Measurements from ENCODE around the gene ANKIB1.
"Not testable (repeated sequence)": the region's sequence is repeated elsewhere in the genome, so short reads cannot be mapped to it uniquely, and the experiment has no call there.

The ANKIB1 gene

GRCh38 chr7:92366730-92367129 lies 121.0 kb downstream of the ANKIB1 start:
- H3K36me3 ChIP-seq (ENCODE audit: control insufficient read depth, insufficient read depth, low read length): no peaks in the 10 kb centered on the region
- no peaks in the 10 kb centered on the region for H3K9me3 ChIP-seq (ENCODE audit: control insufficient read depth, insufficient read depth, low read length)
- no peak overlapping the region for H3K4me3 ChIP-seq (ENCODE audit: low read depth, low read length)
- H3K4me1 ChIP-seq (ENCODE audit: control insufficient read depth, insufficient read depth, low read length): no peaks in the 10 kb centered on the region
- H3K27me3 ChIP-seq (ENCODE audit: control insufficient read depth, insufficient read depth, low read length): no peaks in the 10 kb centered on the region
- H3K9ac ChIP-seq (ENCODE audit: low read depth, low read length): no peak overlapping the region

GRCh38 chr7:92368741-92369140 lies 123.0 kb downstream of the ANKIB1 start:
- no peaks in the 10 kb centered on the region for H3K4me1 ChIP-seq (ENCODE audit: control insufficient read depth, insufficient read depth, low read length)
- no peaks in the 10 kb centered on the region for H3K36me3 ChIP-seq (ENCODE audit: control insufficient read depth, insufficient read depth, low read length)
- H3K4me3 ChIP-seq (ENCODE audit: low read depth, low read length): no peak overlapping the region
- no peaks in the 10 kb centered on the region for H3K27me3 ChIP-seq (ENCODE audit: control insufficient read depth, insufficient read depth, low read length)
- H3K9ac ChIP-seq (ENCODE audit: low read depth, low read length): no peak overlapping the region
- no peaks in the 10 kb centered on the region for H3K9me3 ChIP-seq (ENCODE audit: control insufficient read depth, insufficient read depth, low read length)

DNA sequence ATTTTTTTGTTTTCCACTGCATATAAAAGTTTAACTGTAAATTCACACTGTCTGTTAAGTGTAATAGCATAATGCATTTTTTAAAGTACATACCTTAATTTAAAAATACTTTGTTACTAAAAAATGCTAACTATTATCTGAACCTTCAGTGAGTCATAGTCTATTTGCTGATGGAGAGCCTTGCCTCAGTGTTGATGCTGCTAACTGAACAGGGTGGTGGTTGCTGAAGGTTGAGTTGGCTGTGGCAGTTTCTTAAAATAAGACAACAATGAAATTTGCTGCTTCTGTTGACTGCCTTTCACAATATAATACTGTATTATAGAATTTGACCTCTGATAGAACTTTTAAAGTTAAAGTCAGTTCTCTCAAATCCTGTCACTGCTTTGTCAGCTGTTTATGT lies 129.2 kb downstream of the ANKIB1 start:
- Histone ChIP-seq H3K27me3 (ENCODE audit: control insufficient read depth, insufficient read depth, low read length) (no peaks in the 10 kb centered on the region), H3K9me3 (ENCODE audit: control insufficient read depth, insufficient read depth, low read length) (peaks cover 4% of the 10 kb centered on the region), H3K4me1 (ENCODE audit: control insufficient read depth, insufficient read depth, low read length) (no peaks in the 10 kb centered on the region), H3K36me3 (ENCODE audit: control insufficient read depth, insufficient read depth, low read length) (peaks cover 5% of the 10 kb centered on the region), H3K9ac (ENCODE audit: low read depth, low read length) (no peak overlapping the region), H3K4me3 (ENCODE audit: low read depth, low read length) (no peak overlapping the region)

GRCh38 chr7:92391071-92391470 lies 145.3 kb downstream of the ANKIB1 start:
- Histone ChIP-seq H3K4me3 (ENCODE audit: low read depth, low read length) (no peak overlapping the region), H3K9me3 (ENCODE audit: control insufficient read depth, insufficient read depth, low read length) (no peaks in the 10 kb centered on the region), H3K9ac (ENCODE audit: low read depth, low read length) (no peak overlapping the region), H3K27me3 (ENCODE audit: control insufficient read depth, insufficient read depth, low read length) (no peaks in the 10 kb centered on the region), H3K4me1 (ENCODE audit: control insufficient read depth, insufficient read depth, low read length) (no peaks in the 10 kb centered on the region), H3K36me3 (ENCODE audit: control insufficient read depth, insufficient read depth, low read length) (no peaks in the 10 kb centered on the region)

- Histone ChIP-seq H3K36me3 (ENCODE audit: control insufficient read depth, insufficient read depth, low read length) (peaks cover 7% of the 10 kb centered on the region), H3K9me3 (ENCODE audit: control insufficient read depth, insufficient read depth, low read length) (no peaks in the 10 kb centered on the region), H3K27me3 (ENCODE audit: control insufficient read depth, insufficient read depth, low read length) (no peaks in the 10 kb centered on the region), H3K4me3 (ENCODE audit: low read depth, low read length) (no peak overlapping the region), H3K9ac (ENCODE audit: low read depth, low read length) (no peak overlapping the region), H3K4me1 (ENCODE audit: control insufficient read depth, insufficient read depth, low read length) (no peaks in the 10 kb centered on the region)
These were observed 151.8 kb downstream of the ANKIB1 start for GRCh38 chr7:92397542-92397941.

GRCh38 chr7:92400013-92400412 lies 154.2 kb downstream of the ANKIB1 start:
- H3K36me3 ChIP-seq (ENCODE audit: control insufficient read depth, insufficient read depth, low read length): peaks cover 7% of the 10 kb centered on the region
- H3K9ac ChIP-seq (ENCODE audit: low read depth, low read length): no peak overlapping the region
- peaks cover 4% of the 10 kb centered on the region for H3K4me1 ChIP-seq (ENCODE audit: control insufficient read depth, insufficient read depth, low read length)
- H3K27me3 ChIP-seq (ENCODE audit: control insufficient read depth, insufficient read depth, low read length): no peaks in the 10 kb centered on the region
- H3K9me3 ChIP-seq (ENCODE audit: control insufficient read depth, insufficient read depth, low read length): no peaks in the 10 kb centered on the region
- no peak overlapping the region for H3K4me3 ChIP-seq (ENCODE audit: low read depth, low read length)

DNA sequence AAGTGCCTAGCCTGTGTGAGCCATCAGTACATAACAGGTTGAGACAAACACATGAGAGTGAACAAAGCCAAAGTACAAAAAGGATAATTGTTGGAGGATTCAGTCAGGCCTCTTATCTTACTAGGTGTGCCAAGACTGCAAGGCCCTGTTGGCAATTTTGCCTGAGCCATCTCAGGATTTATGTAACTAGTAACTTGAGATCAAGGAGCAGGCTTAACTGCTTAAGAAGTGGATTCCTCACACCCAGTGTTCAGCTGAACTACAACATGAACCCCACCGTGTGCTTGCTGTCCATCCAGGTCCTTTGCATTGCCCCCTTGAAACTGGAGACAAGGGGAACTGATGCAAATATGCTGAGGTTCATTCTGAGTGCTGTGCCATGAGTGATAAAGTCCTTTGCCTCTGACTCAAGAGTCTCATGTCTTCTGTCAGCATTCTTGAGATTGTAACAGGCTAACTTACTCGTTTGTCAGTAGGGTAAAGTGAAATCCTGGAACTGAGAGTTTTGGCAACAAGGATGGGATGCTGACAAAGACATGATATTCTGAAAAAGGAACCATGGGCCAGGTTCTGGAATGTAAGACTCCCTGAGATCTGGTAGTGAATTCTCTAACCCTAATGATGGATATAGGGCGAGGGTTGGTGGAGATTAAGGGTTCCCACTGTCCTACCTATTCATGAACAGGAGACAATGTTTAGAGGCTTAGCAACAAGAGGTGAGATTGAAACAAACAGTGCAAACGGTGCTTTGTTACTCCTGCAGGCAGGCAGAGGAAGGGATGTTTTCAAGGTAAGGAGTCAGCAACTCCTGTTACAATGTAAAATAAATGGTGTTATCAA lies 157.4 kb downstream of the ANKIB1 start:
- H3K9ac ChIP-seq (ENCODE audit: low read depth, low read length): no peak overlapping the region
- H3K4me1 ChIP-seq (ENCODE audit: control insufficient read depth, insufficient read depth, low read length): peaks cover 4% of the 10 kb centered on the region
- no peaks in the 10 kb centered on the region for H3K27me3 ChIP-seq (ENCODE audit: control insufficient read depth, insufficient read depth, low read length)
- peaks cover 6% of the 10 kb centered on the region for H3K36me3 ChIP-seq (ENCODE audit: control insufficient read depth, insufficient read depth, low read length)
- H3K4me3 ChIP-seq (ENCODE audit: low read depth, low read length): no peak overlapping the region
- no peaks in the 10 kb centered on the region for H3K9me3 ChIP-seq (ENCODE audit: control insufficient read depth, insufficient read depth, low read length)

DNA sequence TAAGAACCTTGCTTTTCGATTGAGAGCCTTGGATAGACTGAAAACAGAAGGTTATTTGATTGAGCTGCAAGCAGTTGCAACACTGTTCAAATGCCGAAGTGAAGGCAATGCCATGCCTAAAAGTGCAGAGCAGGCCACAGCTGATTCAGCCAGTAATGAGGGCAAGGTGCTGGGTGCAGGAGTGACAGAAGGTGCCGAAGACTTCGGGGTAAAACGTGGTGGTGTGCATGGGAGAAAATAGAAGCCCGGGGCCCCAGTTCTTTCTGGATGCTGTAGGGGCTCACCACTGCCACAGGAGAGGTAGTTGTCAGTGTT lies 157.9 kb downstream of the ANKIB1 start:
- H3K36me3 ChIP-seq (ENCODE audit: control insufficient read depth, insufficient read depth, low read length): no peaks in the 10 kb centered on the region

GRCh38 chr7:92404170-92404614 lies 158.4 kb downstream of the ANKIB1 start:
- peaks cover 4% of the 10 kb centered on the region for H3K4me1 ChIP-seq (ENCODE audit: control insufficient read depth, insufficient read depth, low read length)
- H3K9me3 ChIP-seq (ENCODE audit: control insufficient read depth, insufficient read depth, low read length): no peaks in the 10 kb centered on the region
- H3K27me3 ChIP-seq (ENCODE audit: control insufficient read depth, insufficient read depth, low read length): no peaks in the 10 kb centered on the region
- H3K36me3 ChIP-seq (ENCODE audit: control insufficient read depth, insufficient read depth, low read length): no peaks in the 10 kb centered on the region
- no peak overlapping the region for H3K9ac ChIP-seq (ENCODE audit: low read depth, low read length)
- H3K4me3 ChIP-seq (ENCODE audit: low read depth, low read length): no peak overlapping the region

More for the DNA sequence above, 157.9 kb downstream of the ANKIB1 start:
- Histone ChIP-seq H3K4me3 (ENCODE audit: low read depth, low read length) (no peak overlapping the region), H3K27me3 (ENCODE audit: control insufficient read depth, insufficient read depth, low read length) (no peaks in the 10 kb centered on the region), H3K9ac (ENCODE audit: low read depth, low read length) (no peak overlapping the region), H3K4me1 (ENCODE audit: control insufficient read depth, insufficient read depth, low read length) (peaks cover 4% of the 10 kb centered on the region), H3K9me3 (ENCODE audit: control insufficient read depth, insufficient read depth, low read length) (no peaks in the 10 kb centered on the region)

DNA sequence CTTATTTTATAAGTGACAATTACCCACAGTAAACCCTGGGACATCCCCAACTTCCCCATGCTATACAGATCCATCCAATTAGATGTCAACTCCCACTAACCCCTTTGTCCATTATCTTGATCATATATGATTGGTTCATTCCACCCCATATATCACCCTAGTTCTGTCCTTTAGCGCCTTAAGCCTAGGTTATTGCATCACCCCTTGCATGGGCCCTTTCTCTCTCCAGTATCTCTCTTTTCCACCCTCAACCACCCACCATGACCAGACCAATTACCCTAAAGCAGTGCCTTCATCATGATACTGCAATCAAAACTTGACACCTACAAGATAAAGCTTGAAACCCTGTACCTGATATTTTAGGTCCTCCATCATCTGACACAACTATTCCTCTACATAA lies 163.6 kb downstream of the ANKIB1 start:
- H3K9ac ChIP-seq (ENCODE audit: low read depth, low read length): no peak overlapping the region
- H3K9me3 ChIP-seq (ENCODE audit: control insufficient read depth, insufficient read depth, low read length): no peaks in the 10 kb centered on the region
- no peaks in the 10 kb centered on the region for H3K27me3 ChIP-seq (ENCODE audit: control insufficient read depth, insufficient read depth, low read length)
- H3K4me3 ChIP-seq (ENCODE audit: low read depth, low read length): no peak overlapping the region
- no peaks in the 10 kb centered on the region for H3K4me1 ChIP-seq (ENCODE audit: control insufficient read depth, insufficient read depth, low read length)
- H3K36me3 ChIP-seq (ENCODE audit: control insufficient read depth, insufficient read depth, low read length): no peaks in the 10 kb centered on the region

- not testable (repeated sequence) for H3K27me3 ChIP-seq (ENCODE audit: control insufficient read depth, insufficient read depth, low read length)
These were observed 164.4 kb downstream of the ANKIB1 start for GRCh38 chr7:92410162-92410561.

GRCh38 chr7:92412745-92413144 lies 167.0 kb downstream of the ANKIB1 start:
- Histone ChIP-seq H3K9me3 (ENCODE audit: control insufficient read depth, insufficient read depth, low read length) (no peaks in the 10 kb centered on the region), H3K27me3 (ENCODE audit: control insufficient read depth, insufficient read depth, low read length) (no peaks in the 10 kb centered on the region), H3K4me3 (ENCODE audit: low read depth, low read length) (no peak overlapping the region), H3K9ac (ENCODE audit: low read depth, low read length) (no peak overlapping the region), H3K36me3 (ENCODE audit: control insufficient read depth, insufficient read depth, low read length) (no peaks in the 10 kb centered on the region), H3K4me1 (ENCODE audit: control insufficient read depth, insufficient read depth, low read length) (no peaks in the 10 kb centered on the region)

More at GRCh38 chr7:92410162-92410561, 164.4 kb downstream of the ANKIB1 start:
- not testable (repeated sequence) for H3K4me1 ChIP-seq (ENCODE audit: control insufficient read depth, insufficient read depth, low read length); H3K9ac ChIP-seq (ENCODE audit: low read depth, low read length); H3K36me3 ChIP-seq (ENCODE audit: control insufficient read depth, insufficient read depth, low read length); H3K4me3 ChIP-seq (ENCODE audit: low read depth, low read length); H3K9me3 ChIP-seq (ENCODE audit: control insufficient read depth, insufficient read depth, low read length)

Measured in iPS-15b (cell line).